Astrocyte of the cerebellum (primary cell): ENCODE results near the gene NRAP.

Source experiments
- DNase-seq: peaks from one replicate; pipeline ENCODE4 v3.0.0-alpha.2; 2011; ENCODE audit warnings: low read depth
- H3K4me3 ChIP-seq: 2 replicates; pipeline ENCODE4 v1.5.1; 2011; ENCODE audit warnings: mild to moderate bottlenecking, low read depth, low read length, moderate library complexity
- in situ Hi-C: cut with HindIII; loops from 2 replicates; pipeline ENCODE4 v1.10.0; 2017; ENCODE audit warnings: low sequenced_read_pairs
- TF ChIP-seq, protein P1 (sequence below): IDR thresholded peaks from 2 replicates; pipeline ENCODE4 v1.5.1; 2012; ENCODE audit warnings: low read length, low read depth, moderate library complexity, mild to moderate bottlenecking; ENCODE audit errors: missing control alignments

The NRAP gene

DNA sequence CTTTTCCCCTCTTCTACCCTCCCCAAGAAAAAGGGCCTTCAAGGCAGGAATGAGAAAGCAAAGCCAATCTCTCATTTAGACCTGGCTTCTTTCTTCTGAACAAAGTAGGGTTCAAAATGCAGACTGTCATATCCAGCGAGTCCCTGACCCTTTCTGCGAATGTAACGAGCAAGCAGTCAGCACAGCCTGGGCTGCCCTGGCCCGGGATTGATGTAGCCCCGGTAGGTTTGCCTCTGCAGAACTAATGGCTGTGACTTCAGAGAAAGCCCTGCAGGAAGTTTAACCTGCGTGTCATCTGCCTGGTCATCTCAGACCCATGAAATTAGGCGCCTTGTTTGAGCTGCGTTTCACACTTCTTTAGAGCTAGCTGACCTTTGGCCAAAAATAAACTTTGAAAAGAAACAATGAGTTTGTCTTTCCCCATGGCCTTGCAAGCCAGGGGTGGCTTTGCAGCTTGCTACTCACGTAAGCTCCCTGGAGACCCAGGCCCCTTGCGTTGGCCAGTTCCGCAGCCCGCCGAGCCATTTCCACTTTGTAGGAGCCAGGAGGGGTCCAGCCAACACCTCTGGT, 74.6 kb downstream of the NRAP start:
- TF ChIP-seq, protein P1, sequence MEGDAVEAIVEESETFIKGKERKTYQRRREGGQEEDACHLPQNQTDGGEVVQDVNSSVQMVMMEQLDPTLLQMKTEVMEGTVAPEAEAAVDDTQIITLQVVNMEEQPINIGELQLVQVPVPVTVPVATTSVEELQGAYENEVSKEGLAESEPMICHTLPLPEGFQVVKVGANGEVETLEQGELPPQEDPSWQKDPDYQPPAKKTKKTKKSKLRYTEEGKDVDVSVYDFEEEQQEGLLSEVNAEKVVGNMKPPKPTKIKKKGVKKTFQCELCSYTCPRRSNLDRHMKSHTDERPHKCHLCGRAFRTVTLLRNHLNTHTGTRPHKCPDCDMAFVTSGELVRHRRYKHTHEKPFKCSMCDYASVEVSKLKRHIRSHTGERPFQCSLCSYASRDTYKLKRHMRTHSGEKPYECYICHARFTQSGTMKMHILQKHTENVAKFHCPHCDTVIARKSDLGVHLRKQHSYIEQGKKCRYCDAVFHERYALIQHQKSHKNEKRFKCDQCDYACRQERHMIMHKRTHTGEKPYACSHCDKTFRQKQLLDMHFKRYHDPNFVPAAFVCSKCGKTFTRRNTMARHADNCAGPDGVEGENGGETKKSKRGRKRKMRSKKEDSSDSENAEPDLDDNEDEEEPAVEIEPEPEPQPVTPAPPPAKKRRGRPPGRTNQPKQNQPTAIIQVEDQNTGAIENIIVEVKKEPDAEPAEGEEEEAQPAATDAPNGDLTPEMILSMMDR = no peak
- DNase-seq = no peak
- H3K4me3 ChIP-seq = no peak overlapping the region
- in situ Hi-C loops = no loop called here

DNA sequence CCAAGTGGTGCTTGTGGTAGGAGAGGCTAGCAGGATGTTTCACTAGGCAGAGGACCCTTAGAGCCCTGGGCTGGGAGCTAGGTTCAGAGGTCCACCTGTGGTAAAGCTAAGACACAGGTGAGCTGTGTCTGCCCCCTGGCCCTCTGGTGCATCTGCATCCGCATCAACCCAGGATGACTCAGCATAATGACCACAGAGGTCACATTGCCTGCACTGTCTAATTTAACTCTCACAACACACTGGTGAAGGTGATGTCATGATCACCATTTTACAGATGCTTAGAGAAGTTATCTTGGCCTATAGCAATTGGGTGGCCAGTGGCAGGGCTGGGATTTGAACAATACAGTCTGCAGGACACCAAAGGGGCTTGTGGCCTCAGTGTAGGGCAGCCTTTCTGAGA, 77.9 kb downstream of the NRAP start:
- H3K4me3 ChIP-seq = no peak overlapping the region
- in situ Hi-C loops = no loop called here
- DNase-seq = no peak
- TF ChIP-seq, protein P1 = no peak

DNA sequence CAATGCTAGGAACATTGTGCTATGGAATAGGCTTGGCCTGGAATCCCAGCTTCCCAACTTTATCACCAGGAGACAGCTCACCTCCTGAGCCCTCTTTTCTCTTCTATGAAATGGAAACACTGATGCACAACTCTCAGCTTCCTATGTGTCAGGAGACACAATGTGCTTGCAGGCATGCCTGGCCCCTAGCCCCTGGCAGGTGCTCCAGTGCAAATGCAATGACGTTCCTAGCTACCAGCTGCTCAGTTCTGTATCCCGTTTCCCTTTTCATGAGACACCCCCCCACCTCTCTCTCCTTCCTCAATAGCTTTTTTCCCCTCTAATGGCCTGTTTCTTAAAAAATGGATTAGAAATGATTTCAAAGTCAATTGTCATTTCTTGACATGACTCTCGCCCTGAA, 80.3 kb downstream of the NRAP start:
- H3K4me3 ChIP-seq = no peak overlapping the region
- in situ Hi-C loops = no loop called here
- TF ChIP-seq, protein P1 = no peak
- no peak for DNase-seq

DNA sequence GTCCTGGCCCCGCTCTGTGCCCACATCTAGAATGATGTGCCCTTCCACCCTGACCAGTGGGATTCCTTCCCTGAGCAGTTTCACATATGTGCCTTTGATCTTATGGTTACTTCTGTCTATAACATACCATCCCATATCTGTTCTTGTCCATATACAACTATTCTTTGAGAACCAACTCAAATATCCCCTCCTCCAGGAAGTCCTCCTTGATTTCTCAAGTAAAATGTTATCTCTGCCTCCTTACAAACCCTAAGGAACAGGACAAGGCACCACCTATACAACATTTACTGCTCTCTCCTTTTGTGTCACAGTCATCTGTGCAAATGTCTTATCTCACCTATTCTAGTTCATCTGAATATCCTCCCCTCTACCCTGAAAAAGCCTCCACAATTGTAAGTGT, 82.7 kb downstream of the NRAP start:
- in situ Hi-C loops = no loop called here
- no peak for DNase-seq
- no peak overlapping the region for H3K4me3 ChIP-seq
- TF ChIP-seq, protein P1 = no peak

DNA sequence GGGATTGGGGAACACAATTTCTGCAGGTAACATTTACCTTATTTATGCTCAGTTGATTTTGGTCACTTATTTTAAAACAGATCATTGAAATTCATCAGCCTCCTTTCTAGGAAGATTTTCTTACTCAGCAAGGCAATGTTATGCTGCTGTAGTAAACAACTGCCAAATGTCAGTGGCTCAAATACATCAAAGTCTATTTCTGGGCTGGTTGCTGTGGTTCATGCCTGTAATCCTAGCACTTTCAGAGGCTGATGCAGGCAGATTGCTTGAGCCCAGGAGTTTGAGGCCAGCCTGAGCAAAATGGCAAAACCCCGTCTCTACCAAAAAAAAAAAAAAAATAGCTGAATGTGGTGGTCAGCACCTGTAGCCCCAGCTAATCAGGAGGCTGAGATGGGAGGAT, 85.1 kb downstream of the NRAP start:
- TF ChIP-seq, protein P1 = no peak
- no peak overlapping the region for H3K4me3 ChIP-seq
- in situ Hi-C loops = no loop called here
- DNase-seq = no peak

DNA sequence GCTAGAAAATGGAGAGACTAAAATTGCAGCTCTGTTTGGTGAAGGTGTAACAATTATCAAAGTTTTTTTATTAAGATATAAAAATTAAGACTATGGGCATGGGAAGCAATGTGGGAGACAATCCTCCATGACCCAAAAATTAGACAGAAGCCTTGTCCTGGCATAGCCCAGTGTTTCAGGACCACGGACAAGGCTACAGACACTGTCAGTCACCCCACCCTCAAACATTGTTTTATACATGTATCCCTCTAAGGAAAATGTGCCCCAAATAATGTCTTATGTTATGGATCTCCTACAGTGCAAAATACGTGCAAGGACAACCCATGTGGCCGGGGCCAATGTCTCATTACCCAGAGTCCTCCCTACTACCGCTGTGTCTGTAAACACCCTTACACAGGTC, 87.0 kb downstream of the NRAP start:
- TF ChIP-seq, protein P1 = no peak
- DNase-seq = peak; percentile 16
- H3K4me3 ChIP-seq = no peak overlapping the region
- in situ Hi-C loops = no loop called here

DNA sequence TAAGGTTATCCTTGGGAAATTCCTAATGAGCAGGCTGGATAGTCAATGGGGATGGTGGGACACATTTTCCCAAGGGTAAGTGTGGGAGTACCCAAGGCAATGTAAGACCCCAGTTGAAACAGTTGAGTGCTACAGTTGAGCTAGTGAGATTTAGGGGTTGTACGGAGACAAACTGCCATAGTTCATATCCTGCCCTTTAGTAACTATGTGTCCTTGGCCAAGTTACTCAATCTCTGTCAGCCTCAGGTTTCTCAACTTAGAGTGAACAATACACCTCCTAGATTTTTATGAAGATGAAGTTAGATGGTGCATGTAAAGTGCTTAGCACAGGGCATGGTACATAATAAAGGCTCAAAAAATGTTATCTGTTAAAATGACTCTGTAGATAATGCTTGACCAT, 90.5 kb downstream of the NRAP start:
- in situ Hi-C loops = no loop called here
- no peak overlapping the region for H3K4me3 ChIP-seq
- TF ChIP-seq, protein P1 = no peak
- no peak for DNase-seq
